ENCODE results near the gene DMC1. TPM values are rescaled to one million over a fixed set of nuclear protein-coding genes. Genes with fewer than 3 reads are reported as not detected.

Gene DMC1
- total and polyA plus RNA-seq, 2 of the 4 experiments (the other 2 are of a cell fraction): 0.18 to 0.38 TPM

GRCh38 chr22:38513063-38513462 is 56.9 kb downstream of the DMC1 start:
- Histone ChIP-seq H4K91ac (ENCODE audit: insufficient read depth, low read depth, low read length) (no peak overlapping the region), H3K36me3 (ENCODE audit: control insufficient read depth, insufficient read depth, low read length) (no peaks in the 10 kb centered on the region), H3K9ac (ENCODE audit: low read depth, low read length) (no peak overlapping the region), H2BK20ac (ENCODE audit: low read depth, low read length) (no peak overlapping the region), H2BK15ac (ENCODE audit: low read depth, low read length) (no peak overlapping the region), H3K4ac (ENCODE audit: low read depth, low read length) (no peak overlapping the region), H3K4me1 (ENCODE audit: control insufficient read depth, insufficient read depth, low read length) (no peaks in the 10 kb centered on the region), H3K27me3 (ENCODE audit: control insufficient read depth, insufficient read depth, low read length) (no peaks in the 10 kb centered on the region), H4K8ac (ENCODE audit: low read depth in 2 of 2, low read length in 2 of 2) (no peak overlapping the region), H3K23ac (ENCODE audit: low read depth, low read length) (no peak overlapping the region), H3K4me3 (ENCODE audit: insufficient read depth, low read depth, low read length) (no peak overlapping the region), H2BK120ac (ENCODE audit: low read depth, low read length) (no peak overlapping the region), H2AK9ac (replicated peaks; ENCODE audit: low read depth, low read length, poor library complexity) (no peak overlapping the region), H3K9me1 (ENCODE audit: insufficient read depth, low read length) (peaks cover 3% of the 10 kb centered on the region), H3K4me2 (ENCODE audit: low read depth, low read length) (no peak overlapping the region), H3K9me3 (ENCODE audit: control insufficient read depth, insufficient read depth, low read length) (no peaks in the 10 kb centered on the region), H2AFZ (replicated peaks; ENCODE audit: low read length, poor library complexity) (no peak overlapping the region), H3K18ac (ENCODE audit: low read depth, low read length) (no peak overlapping the region), H3K14ac (replicated peaks; ENCODE audit: low read depth, low read length) (no peak overlapping the region), H3K79me1 (ENCODE audit: low read depth in 1 of 2, low read length in 2 of 2) (no peaks in the 10 kb centered on the region), H2BK5ac (ENCODE audit: low read depth, low read length, poor library complexity, severe bottlenecking) (no peak overlapping the region), H2AK5ac (ENCODE audit: low read depth, low read length) (no peak overlapping the region), H4K5ac (ENCODE audit: low read depth, low read length) (no peak overlapping the region), H3K56ac (ENCODE audit: extremely low read depth, insufficient read depth, low read length) (no peak overlapping the region), H3K27ac (ENCODE audit: insufficient read depth, low read length) (no peak overlapping the region), H4K20me1 (ENCODE audit: insufficient read depth, low read length) (no peaks in the 10 kb centered on the region)
- DNase-seq (no peak), ATAC-seq (ENCODE audit: low read depth) (no peak)
- ChIA-PET POLR2A (ENCODE audit: unreplicated experiment) (no interaction called here), CTCF (no interaction called here)
- TF ChIP-seq USF2 (IDR thresholded peaks at IDR 0.05; ENCODE audit: low read depth, low read length): no peak
- TF ChIP-seq MAFK (IDR thresholded peaks at IDR 0.05; ENCODE audit: low read depth, low read length): no peak
- no peak for TF ChIP-seq RFX5 (IDR thresholded peaks at IDR 0.05; ENCODE audit: low read depth, low read length)
- TF ChIP-seq CEBPB (IDR thresholded peaks at IDR 0.05; ENCODE audit: low read depth, low read length): no peak
- TF ChIP-seq FOS (IDR thresholded peaks at IDR 0.05; ENCODE audit: low read depth, low read length): no peak
- TF ChIP-seq RAD21 (IDR thresholded peaks at IDR 0.05; ENCODE audit: low read length): no peak
- TF ChIP-seq SMC3 (IDR thresholded peaks at IDR 0.05; ENCODE audit: low read depth, low read length): no peak
- TF ChIP-seq CTCF (conservative IDR thresholded peaks at IDR 0.05; ENCODE audit: low read depth, low read length): no peak
- TF ChIP-seq ELK1 (IDR thresholded peaks at IDR 0.05; ENCODE audit: borderline replicate concordance, low read depth, low read length): no peak
- TF ChIP-seq MXI1 (IDR thresholded peaks at IDR 0.05; ENCODE audit: borderline replicate concordance, low read depth, low read length): no peak
- no peak for TF ChIP-seq RCOR1 (IDR thresholded peaks at IDR 0.05; ENCODE audit: insufficient replicate concordance, low read length)
- TF ChIP-seq NFE2L2 (IDR thresholded peaks at IDR 0.05; ENCODE audit: low read depth, low read length): no peak
- TF ChIP-seq BHLHE40 (IDR thresholded peaks at IDR 0.05; ENCODE audit: low read depth, low read length): no peak
- TF ChIP-seq POLR2A (IDR thresholded peaks at IDR 0.05; ENCODE audit: low read depth, low read length): no peak
- TF ChIP-seq MAZ (IDR thresholded peaks at IDR 0.05; ENCODE audit: borderline replicate concordance, low read depth, low read length): no peak
- no peak for TF ChIP-seq CHD1 (IDR thresholded peaks at IDR 0.05; ENCODE audit: low read depth, low read length)
- no TSS peak for BruUV-seq (replicated peaks)
- intact Hi-C loops (cut with micrococcal nuclease): no loop called here
- in situ Hi-C loops (cut with MboI; ENCODE audit: low sequenced_read_pairs): no loop called here
- no CpG with 5 or more reads among the region's 1 CpG for WGBS, 2 experiments (ENCODE audit: extremely low coverage in 2 of 2, insufficient read length in 1 of 2)
- dilution Hi-C loops (cut with HindIII; ENCODE audit: low sequenced_read_pairs, unreplicated experiment): no loop called here
